GM12878 (cell line): ENCODE data around the gene BMPR1B. TPM values are rescaled to one million over a fixed set of nuclear protein-coding genes. Genes with fewer than 3 reads are reported as not detected.

ENCODE experiments used
- ATAC-seq: fragments of 200-7000 bp; cut with Tn5 transposase; 3 replicates; pipeline ENCODE4 v1.9.1; 2020; ENCODE audit warnings: mild to moderate bottlenecking, moderate library complexity
- BruUV-seq: library from RNA; stranded (reverse); fragments of 400-500 nt; replicated peaks from 2 replicates; lab custom pipeline; 2021; lab: Mats Ljungman, UMichigan
- CTCF ChIA-PET: fragments of 300-600 bp; sonication (Branson Sonifier 250); formaldehyde crosslinking; extraction: SDS; loops from one replicate; lab custom pipeline; 2021; ENCODE audit warnings: inconsistent platforms; lab: Yijun Ruan, JAX
- POLR2A ChIA-PET: fragments of 350-600 bp; formaldehyde crosslinking; extraction: SDS; loops from one replicate; lab custom pipeline; 2021; ENCODE audit warnings: inconsistent platforms; lab: Charles Lee
- RAD21 ChIA-PET: fragments of 300-600 bp; sonication (Branson Sonifier 250); formaldehyde crosslinking; loops from one replicate; lab custom pipeline; 2023; ENCODE audit warnings: antibody characterized with exemption; ENCODE audit not compliant: unreplicated experiment; lab: Charles Lee
- SMC1A ChIA-PET: fragments of 300-600 bp; sonication (Branson Sonifier 250); formaldehyde crosslinking; loops from one replicate; lab custom pipeline; 2023; ENCODE audit not compliant: unreplicated experiment, uncharacterized antibody; lab: Charles Lee
- DNase-seq: peaks from one replicate; pipeline ENCODE4 v3.0.0-alpha.2; 2011; ENCODE audit warnings: low read depth, low spot score
- FAIRE-seq: peaks from 3 replicates; lab custom pipeline; 2011; peaks lifted over from hg19 to GRCh38; lab: Jason Lieb, UNC
- H2AFZ ChIP-seq: 2 replicates; pipeline ENCODE4 v1.6.0; 2011; ENCODE audit warnings: low read depth, low read length, control low read depth; ENCODE audit not compliant: control insufficient read depth
- H3K27ac ChIP-seq: 2 replicates; pipeline ENCODE4 v1.5.1; 2011; ENCODE audit warnings: control low read depth; ENCODE audit not compliant: control insufficient read depth, insufficient read depth
- H3K27me3 ChIP-seq, 2 experiments: replicated peaks in 1 of 2; 2 replicates each; pipeline versions ENCODE4 v1.6.0 to v1.6.1; 2011; ENCODE audit warnings: low read length in 1 of 2; ENCODE audit not compliant: control insufficient read depth in 2 of 2, insufficient read depth in 2 of 2
- H3K36me3 ChIP-seq, 2 experiments: 2 replicates each; pipeline ENCODE4 v1.5.1; 2011; ENCODE audit warnings: low read length in 1 of 2; ENCODE audit not compliant: control insufficient read depth in 2 of 2, insufficient read depth in 2 of 2
- H3K4me1 ChIP-seq: 2 replicates; pipeline ENCODE4 v1.6.1; 2011; ENCODE audit warnings: mild to moderate bottlenecking, low read length, moderate library complexity, mixed read lengths; ENCODE audit not compliant: control insufficient read depth, insufficient read depth
- H3K4me2 ChIP-seq: 2 replicates; pipeline ENCODE4 v1.6.0; 2011; ENCODE audit warnings: control low read depth; ENCODE audit not compliant: control insufficient read depth, insufficient read depth
- H3K4me3 ChIP-seq: fragments of 200-600 bp; sonication (generic); 2 replicates; pipeline ENCODE4 v1.5.1; 2016
- H3K79me2 ChIP-seq: 2 replicates; pipeline ENCODE4 v1.6.0; 2011; ENCODE audit warnings: low read length; ENCODE audit not compliant: control insufficient read depth, insufficient read depth
- H3K9ac ChIP-seq: 2 replicates; pipeline ENCODE4 v1.8.0; 2011; ENCODE audit warnings: low read length, control low read depth, mixed read lengths; ENCODE audit not compliant: control insufficient read depth, insufficient read depth
- H3K9me3 ChIP-seq: replicated peaks from 3 replicates; pipeline ENCODE4 v1.5.1; 2011; ENCODE audit warnings: mild to moderate bottlenecking, low read length; ENCODE audit not compliant: control insufficient read depth, insufficient read depth
- H4K20me1 ChIP-seq: 2 replicates; pipeline ENCODE4 v1.6.0; 2011; ENCODE audit not compliant: control insufficient read depth, insufficient read depth
- BCLAF1 ChIP-seq: fragments of 450-650 bp; IDR thresholded peaks from 2 replicates; pipeline ENCODE4 v1.6.1; 2017; ENCODE audit warnings: antibody characterized with exemption, mild to moderate bottlenecking, moderate library complexity
- CEBPB ChIP-seq, 2 experiments: fragments of 150-350 bp in 1 of 2; IDR thresholded peaks; 2 replicates each; pipeline ENCODE4 v1.6.1; 2012 to 2014; ENCODE audit warnings: low read depth in 2 of 2, low read length in 2 of 2, borderline replicate concordance in 1 of 2, inconsistent platforms in 1 of 2
- CHD2 ChIP-seq: IDR thresholded peaks from 2 replicates; pipeline ENCODE4 v1.6.1; 2011; ENCODE audit warnings: low read depth, low read length, improper control_type of control experiment, borderline replicate concordance
- FOXM1 ChIP-seq: IDR thresholded peaks from 2 replicates; pipeline ENCODE4 v1.6.1; 2012; ENCODE audit warnings: low read depth, mild to moderate bottlenecking, inconsistent platforms, low read length, moderate library complexity
- MAX ChIP-seq: IDR thresholded peaks from 2 replicates; pipeline ENCODE4 v1.6.1; 2012; ENCODE audit warnings: low read depth, low read length, improper control_type of control experiment
- MLLT1 ChIP-seq: fragments of 450-650 bp; IDR thresholded peaks from 2 replicates; pipeline ENCODE4 v1.6.1; 2016; ENCODE audit warnings: mild to moderate bottlenecking
- RCOR1 ChIP-seq: conservative IDR thresholded peaks from 2 replicates; pipeline ENCODE4 v1.6.1; 2012; ENCODE audit warnings: low read depth, low read length, improper control_type of control experiment
- RELB ChIP-seq: fragments of 450-650 bp; IDR thresholded peaks from 2 replicates; pipeline ENCODE4 v1.6.1; 2017; ENCODE audit warnings: low read depth, mild to moderate bottlenecking, moderate library complexity
- SMARCA5 ChIP-seq: fragments of 450-650 bp; IDR thresholded peaks from 2 replicates; pipeline ENCODE4 v1.6.1; 2017; ENCODE audit warnings: mild to moderate bottlenecking
- USF2 ChIP-seq: IDR thresholded peaks from 2 replicates; pipeline ENCODE4 v1.6.1; 2011; ENCODE audit warnings: low read depth, low read length, improper control_type of control experiment, borderline replicate concordance
- YBX1 ChIP-seq: fragments of 450-650 bp; IDR thresholded peaks from 2 replicates; pipeline ENCODE4 v1.6.1; 2016; ENCODE audit warnings: antibody characterized with exemption
- ZBTB4 ChIP-seq: fragments of 450-650 bp; formaldehyde crosslinking; IDR thresholded peaks from 2 replicates; pipeline ENCODE4 v1.4.0; 2022; ENCODE audit warnings: mild to moderate bottlenecking, moderate library complexity
- WGBS: methylation state at CpG from one replicate; pipeline ENCODE4 v1.1.6; 2016; ENCODE audit warnings: low lambda C conversion rate; ENCODE audit not compliant: insufficient replicate concordance, insufficient coverage; ENCODE audit errors: missing lambda C conversion rate; 5-methylcytosine and 5-hydroxymethylcytosine counted together
- in situ Hi-C: fragments of 300-500 bp; cut with MboI; formaldehyde crosslinking; loops from 9 replicates; pipeline ENCODE4 v1.14.3; 2018; ENCODE audit warnings: mixed read lengths
- intact Hi-C: fragments of 100-400 bp; cut with micrococcal nuclease; formaldehyde crosslinking; loops from one replicate; pipeline ENCODE4 v1.14.2; 2022; ENCODE audit not compliant: unreplicated experiment
- polyA plus RNA-seq, 11 experiments: library from polyadenylated mRNA; depleted of rRNA in 4 of 11; unstranded in 6 of 11; stranded (reverse) in 5 of 11; fragments of >200 nt; fragmentation: Nextera tagmentation in 4 of 11; fragmentation: Illumina TruSeq in 1 of 11; extraction: Ambion mirVana in 4 of 11; extraction: Trizol in 1 of 11; gene quantifications; 1 replicate in 1 of 11; 2 replicates in 10 of 11; pipeline versions ENCODE4 v1.2.1 to v1.2.3, GENCODE V29; 2011 to 2016; ENCODE audit warnings: inconsistent platforms in 2 of 11, missing spikeins in 2 of 11, low read depth in 1 of 11
- total RNA-seq, 4 experiments: library from RNA; depleted of rRNA in 3 of 4; stranded (reverse); fragments of >200 nt in 3 of 4; fragmentation: Illumina TruSeq in 1 of 4; extraction: Trizol in 1 of 4; gene quantifications; 2 replicates each; pipeline versions ENCODE4 v1.2.1 to v1.2.3, GENCODE V29; 2013 to 2021

The BMPR1B gene
- total and polyA plus RNA-seq, 10 of the 15 experiments (the other 5 are each of a cell fraction or from before 2014, with no cell fraction given) = not detected

- no peaks in the 10 kb centered on the region for H3K9me3 ChIP-seq
- WGBS = 0% methylated on average over 1 of the region's 1 CpG
- intact Hi-C loops (no loop called here), in situ Hi-C loops (no loop called here)
- no TSS peak for BruUV-seq
- no peak overlapping the region for H3K4me3 ChIP-seq
- no peaks in the 10 kb centered on the region for H4K20me1 ChIP-seq
- no peak for DNase-seq
- CTCF ChIA-PET = no interaction called here
- RAD21 ChIA-PET = no interaction called here
- H3K4me2 ChIP-seq = no peak overlapping the region
- no peak for ATAC-seq
- no peak for FAIRE-seq
- no peaks in the 10 kb centered on the region for H3K4me1 ChIP-seq
- POLR2A ChIA-PET = no interaction called here
- H3K27ac ChIP-seq = no peak overlapping the region
- H3K79me2 ChIP-seq = no peaks in the 10 kb centered on the region
- SMC1A ChIA-PET = no interaction called here
- H3K27me3 ChIP-seq = no peaks in the 10 kb centered on the region
- no peak overlapping the region for H2AFZ ChIP-seq
- H3K36me3 ChIP-seq = no peaks in the 10 kb centered on the region
- H3K9ac ChIP-seq = no peak overlapping the region
- no peak for TF ChIP-seq RCOR1
- no peak for TF ChIP-seq CEBPB (IDR thresholded peaks at IDR 0.05; ENCODE audit: borderline replicate concordance in 1 of 2, low read depth in 2 of 2, low read length in 2 of 2)
- TF ChIP-seq MLLT1 = no peak
- TF ChIP-seq FOXM1 = no peak
- TF ChIP-seq RELB = no peak
- TF ChIP-seq CHD2 = no peak
- no peak for TF ChIP-seq YBX1
- no peak for TF ChIP-seq SMARCA5
- no peak for TF ChIP-seq USF2
- no peak for TF ChIP-seq MAX
- TF ChIP-seq ZBTB4 = no peak
- no peak for TF ChIP-seq BCLAF1
Observed at GRCh38 chr4:95066050-95066449, 308.3 kb downstream of the BMPR1B start.
